Measurements from ENCODE around the gene CRBN. TPM values are rescaled to one million over a fixed set of nuclear protein-coding genes. Genes with fewer than 3 reads are reported as not detected.

CRBN gene
- total and polyA plus RNA-seq, 9 of the 15 experiments (the other 6 are each of a cell fraction or from before 2014, with no cell fraction given): 40.8 to 331 (median 57.4) TPM

- TF ChIP-seq ETV6 (IDR thresholded peaks at IDR 0.05; ENCODE audit: borderline replicate concordance in 1 of 2, low read depth in 2 of 2, low read length in 1 of 2) (no peak), ETV6 (CRISPR knock-in tag; IDR thresholded peaks at IDR 0.05; ENCODE audit: borderline replicate concordance) (no peak), ZBTB7A (IDR thresholded peaks at IDR 0.05; ENCODE audit: borderline replicate concordance, control insufficient read depth, low read depth, low read length) (no peak), ZC3H11A (IDR thresholded peaks at IDR 0.05; ENCODE audit: low read depth, low read length) (no peak), RBBP5 (IDR thresholded peaks at IDR 0.05; ENCODE audit: borderline replicate concordance, insufficient read depth, low read length, poor library complexity, severe bottlenecking) (no peak), SMC3 (conservative IDR thresholded peaks at IDR 0.05; ENCODE audit: insufficient read depth, low read depth, low read length) (no peak), ZBED1 (IDR thresholded peaks at IDR 0.05) (no peak), BRD9 (IDR thresholded peaks at IDR 0.05; ENCODE audit: low read depth, partially characterized antibody) (no peak), KLF1 (tag; IDR thresholded peaks at IDR 0.05) (no peak), THAP12 (CRISPR knock-in tag; IDR thresholded peaks at IDR 0.05) (no peak), NR2F6 (CRISPR knock-in tag; IDR thresholded peaks at IDR 0.05) (no peak), CLOCK (CRISPR knock-in tag; IDR thresholded peaks at IDR 0.05; ENCODE audit: borderline replicate concordance) (no peak), ESRRB (CRISPR knock-in tag; IDR thresholded peaks at IDR 0.05; ENCODE audit: borderline replicate concordance) (no peak), ZNF398 (CRISPR knock-in tag; IDR thresholded peaks at IDR 0.05) (no peak), ZNF184 (CRISPR knock-in tag; IDR thresholded peaks at IDR 0.05) (no peak), ARID3A (IDR thresholded peaks at IDR 0.05; ENCODE audit: borderline replicate concordance, low read depth, low read length) (0 out of 2 replicates have a peak, but pooled peaks have one; percentile 28), ZKSCAN1 (IDR thresholded peaks at IDR 0.05; ENCODE audit: low read depth, low read length) (0 out of 2 replicates have a peak, but pooled peaks have one; percentile 41), TOE1 (IDR thresholded peaks at IDR 0.05; ENCODE audit: borderline replicate concordance) (no peak), TOE1 (CRISPR knock-in tag; IDR thresholded peaks at IDR 0.05; ENCODE audit: borderline replicate concordance, low read depth) (no peak), ZNF347 (CRISPR knock-in tag; IDR thresholded peaks at IDR 0.05; ENCODE audit: low read depth) (no peak)
Measured at GRCh38 chr3:3191675-3192285, 12.3 kb upstream of the CRBN start (continued).

All from K562 (cell line).